CD4-positive, alpha-beta memory T cell (primary cell): ENCODE data around the gene ENTREP1. TPM values are rescaled to one million over a fixed set of nuclear protein-coding genes. Genes with fewer than 3 reads are reported as not detected.
"Not testable (repeated sequence)": the region's sequence is repeated elsewhere in the genome, so short reads cannot be mapped to it uniquely, and the experiment has no call there.

ENCODE experiments used
- CTCF ChIA-PET: fragments of 350-600 bp; sonication (Branson Sonifier 250); formaldehyde crosslinking; loops from one replicate; lab custom pipeline; 2021; ENCODE audit warnings: inconsistent platforms; ENCODE audit not compliant: partially characterized antibody; lab: Charles Lee
- POLR2A ChIA-PET: fragments of 350-600 bp; sonication (Branson Sonifier 250); formaldehyde crosslinking; loops from one replicate; lab custom pipeline; 2021; ENCODE audit not compliant: partially characterized antibody; lab: Charles Lee
- DNase-seq, 5 donors: peaks; one replicate each; pipeline versions ENCODE4 v3.0.0 to v3.0.0-alpha.2; 2020 to 2022; ENCODE audit warnings: mixed read lengths in 1 of 5
- H3K27ac ChIP-seq: one replicate; pipeline ENCODE4 v1.7.0; 2013; ENCODE audit warnings: low read depth, low read length
- H3K27me3 ChIP-seq: 2 replicates; pipeline ENCODE4 v1.7.0; 2013; ENCODE audit warnings: mild to moderate bottlenecking, low read length, moderate library complexity; ENCODE audit not compliant: insufficient read depth
- H3K36me3 ChIP-seq: 2 replicates; pipeline ENCODE4 v1.7.0; 2013; ENCODE audit warnings: mild to moderate bottlenecking, low read length, moderate library complexity; ENCODE audit not compliant: insufficient read depth
- H3K4me1 ChIP-seq: 2 replicates; pipeline ENCODE4 v1.7.0; 2013; ENCODE audit warnings: mild to moderate bottlenecking, low read length, moderate library complexity; ENCODE audit not compliant: insufficient read depth
- H3K4me3 ChIP-seq, 2 donors: one replicate each; pipeline ENCODE4 v1.7.0; 2013; ENCODE audit warnings: low read length in 2 of 2, mild to moderate bottlenecking in 1 of 2
- H3K9me3 ChIP-seq, 2 donors: one replicate each; pipeline ENCODE4 v1.7.0; 2013; ENCODE audit warnings: low read length in 2 of 2, control low read depth in 1 of 2; ENCODE audit not compliant: control insufficient read depth in 1 of 2
- H3K27ac Mint-ChIP-seq, 7 donors: one replicate each; pipeline ENCODE4 v1.8.0; 2020 to 2021; ENCODE audit warnings: mixed read lengths in 7 of 7, mild to moderate bottlenecking in 6 of 7, inconsistent platforms in 3 of 7, moderate library complexity in 3 of 7
- H3K27me3 Mint-ChIP-seq, 2 donors: one replicate each; pipeline ENCODE4 v1.8.0; 2020 to 2021; ENCODE audit warnings: mixed read lengths in 2 of 2
- H3K36me3 Mint-ChIP-seq, 2 donors: one replicate each; pipeline ENCODE4 v1.8.0; 2020 to 2021; ENCODE audit warnings: mixed read lengths in 2 of 2, inconsistent platforms in 1 of 2, mild to moderate bottlenecking in 1 of 2
- H3K4me1 Mint-ChIP-seq, 4 donors: one replicate each; pipeline ENCODE4 v1.8.0; 2020 to 2021; ENCODE audit warnings: mixed read lengths in 4 of 4, mild to moderate bottlenecking in 1 of 4
- H3K4me3 Mint-ChIP-seq, 8 donors: one replicate each; pipeline ENCODE4 v1.8.0; 2020 to 2021; ENCODE audit warnings: mixed read lengths in 8 of 8, mild to moderate bottlenecking in 7 of 8, moderate library complexity in 6 of 8, inconsistent platforms in 3 of 8
- H3K9me3 Mint-ChIP-seq, 8 donors: one replicate each; pipeline ENCODE4 v1.8.0; 2020 to 2021; ENCODE audit warnings: mixed read lengths in 8 of 8, mild to moderate bottlenecking in 5 of 8, inconsistent platforms in 3 of 8, moderate library complexity in 1 of 8
- intact Hi-C: fragments of 100-400 bp; cut with micrococcal nuclease; formaldehyde crosslinking; loops from one replicate; pipeline ENCODE4 v1.15.1; 2023
- polyA plus RNA-seq, 2 donors: library from polyadenylated mRNA; unstranded; fragments of 300-500 nt; fragmentation: Illumina TruSeq; gene quantifications; one replicate each; pipeline ENCODE4 v1.2.3, GENCODE V29; 2021
- total RNA-seq, 2 experiments: library from RNA; stranded (reverse); gene quantifications; one replicate each; pipeline ENCODE4 v1.2.3, GENCODE V29; 2021

ENTREP1 gene
- total and polyA plus RNA-seq, 4 experiments from 2014 or later: 0.20 to 0.24 TPM; not detected in 2

DNA sequence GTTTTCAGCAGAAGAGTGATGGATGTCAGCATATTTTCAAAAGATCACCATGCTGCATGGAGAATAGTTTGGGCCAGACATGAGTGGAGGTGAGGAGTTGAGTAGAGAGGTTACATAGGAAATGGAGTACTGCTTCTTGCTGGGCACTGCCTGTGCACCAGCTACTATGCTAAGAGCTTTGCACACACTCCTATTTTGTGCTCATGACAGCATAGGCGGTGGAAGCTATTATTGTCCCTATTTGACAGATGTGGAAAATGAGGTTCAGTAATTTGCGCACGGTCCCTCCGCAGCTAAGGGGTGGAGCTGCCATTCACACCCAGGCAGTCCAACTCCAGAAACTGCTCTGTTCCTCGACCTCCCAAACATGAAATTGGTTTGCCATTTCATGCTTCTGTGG lies 67.8 kb downstream of the ENTREP1 start:
- Histone ChIP-seq H3K4me1 (no peaks in the 10 kb centered on the region), H3K36me3 (no peaks in the 10 kb centered on the region), H3K27ac (no peak overlapping the region), H3K27me3 (no peaks in the 10 kb centered on the region), H3K4me3 (no peak overlapping the region), H3K9me3 (no peaks in the 10 kb centered on the region)
- H3K27ac Mint-ChIP-seq: no peak overlapping the region
- no peaks in the 10 kb centered on the region for H3K36me3 Mint-ChIP-seq
- H3K27me3 Mint-ChIP-seq: peaks cover 0 to 4% of the 10 kb centered on the region in 2 donors
- H3K4me3 Mint-ChIP-seq: no peak overlapping the region
- ChIA-PET POLR2A (no interaction called here), CTCF (no interaction called here)
- intact Hi-C loops: no loop called here
- no peak for DNase-seq
- no peaks in the 10 kb centered on the region for H3K9me3 Mint-ChIP-seq
- no peaks in the 10 kb centered on the region for H3K4me1 Mint-ChIP-seq

DNA sequence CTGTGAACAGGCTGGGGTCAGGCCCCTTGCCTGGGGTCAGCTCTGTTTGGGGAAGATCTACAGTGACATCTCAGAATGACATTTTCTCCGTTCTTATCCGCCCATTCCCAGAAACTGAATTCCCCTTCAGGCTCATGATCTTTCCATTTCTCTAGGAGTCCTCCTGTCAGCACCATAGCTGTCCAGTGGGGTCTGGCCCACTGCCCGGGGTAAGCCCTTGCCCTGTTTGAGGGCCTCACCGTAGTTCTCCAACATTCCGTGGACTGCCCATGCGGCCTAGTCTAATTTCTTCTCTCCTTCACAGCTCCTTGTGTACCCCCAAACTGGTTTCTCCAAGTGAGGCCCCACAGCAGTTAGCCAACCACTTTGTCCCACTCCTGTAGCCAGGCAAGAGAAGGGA lies 68.4 kb downstream of the ENTREP1 start:
- Histone ChIP-seq H3K4me3 (no peak overlapping the region), H3K27ac (no peak overlapping the region), H3K9me3 (no peaks in the 10 kb centered on the region), H3K27me3 (no peaks in the 10 kb centered on the region), H3K4me1 (no peaks in the 10 kb centered on the region), H3K36me3 (no peaks in the 10 kb centered on the region)
- Mint-ChIP-seq H3K4me3 (no peak overlapping the region), H3K27ac (no peak overlapping the region), H3K36me3 (no peaks in the 10 kb centered on the region), H3K9me3 (no peaks in the 10 kb centered on the region), H3K4me1 (no peaks in the 10 kb centered on the region), H3K27me3 (peaks cover 0 to 4% of the 10 kb centered on the region in 2 donors)
- no peak for DNase-seq
- ChIA-PET CTCF (no interaction called here), POLR2A (no interaction called here)
- intact Hi-C loops: no loop called here

DNA sequence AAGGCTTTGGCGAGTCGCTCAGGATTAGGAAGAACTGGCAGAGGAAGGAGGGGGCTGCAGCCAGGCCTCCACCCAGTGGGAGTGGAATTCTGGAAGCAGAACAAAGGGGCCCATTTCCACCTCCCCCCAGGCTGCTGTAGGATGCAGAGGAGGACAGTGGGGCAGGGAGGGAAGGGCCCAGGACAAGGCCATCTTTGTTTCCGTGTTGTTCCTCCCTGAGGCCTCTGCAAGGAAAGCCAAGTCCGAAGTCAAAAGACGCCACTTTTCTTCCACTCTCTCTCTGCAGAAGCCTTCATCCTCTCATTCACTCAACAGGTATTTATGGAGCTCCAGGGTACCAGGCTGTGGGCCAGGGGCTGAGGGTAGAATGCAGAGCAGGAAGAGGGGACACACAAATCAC lies 70.7 kb downstream of the ENTREP1 start:
- POLR2A ChIA-PET: no interaction called here
- no peak overlapping the region for H3K4me3 ChIP-seq
- peaks cover 2 to 4% of the 10 kb centered on the region in 2 donors for H3K27me3 Mint-ChIP-seq
- H3K36me3 Mint-ChIP-seq: no peaks in the 10 kb centered on the region
- H3K9me3 ChIP-seq: no peaks in the 10 kb centered on the region
- DNase-seq: no peak
- intact Hi-C loops: no loop called here
- no peak overlapping the region for H3K4me3 Mint-ChIP-seq
- no peaks in the 10 kb centered on the region for H3K27me3 ChIP-seq
- H3K27ac Mint-ChIP-seq: peak overlapping the region in 1 of 7 donors; percentile 25
- H3K27ac ChIP-seq: no peak overlapping the region
- no peaks in the 10 kb centered on the region for H3K4me1 Mint-ChIP-seq
- peaks cover 0 to 1% (median 0%) of the 10 kb centered on the region in 8 donors for H3K9me3 Mint-ChIP-seq
- no peaks in the 10 kb centered on the region for H3K36me3 ChIP-seq
- CTCF ChIA-PET: no interaction called here
- H3K4me1 ChIP-seq: no peaks in the 10 kb centered on the region

DNA sequence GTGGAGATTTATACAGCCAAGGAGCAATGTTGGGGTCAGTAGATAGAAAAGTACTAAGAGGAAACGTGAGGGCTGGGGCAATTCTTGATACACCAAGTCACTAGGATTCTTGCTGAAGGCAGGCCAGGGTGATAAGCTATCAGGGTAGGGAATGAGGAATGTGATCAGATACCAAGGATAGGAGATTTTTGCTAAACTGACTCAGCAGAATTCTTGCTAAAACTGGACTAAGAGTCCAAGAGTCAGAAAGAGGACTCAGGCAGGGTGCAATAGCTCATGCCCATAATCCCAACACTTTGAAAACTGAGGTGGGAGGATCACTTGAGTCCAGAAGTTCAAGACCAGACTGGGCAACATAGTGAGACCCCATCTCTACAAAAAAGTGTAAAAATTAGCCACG lies 71.7 kb downstream of the ENTREP1 start:
- H3K4me3 ChIP-seq: no peak overlapping the region
- no peaks in the 10 kb centered on the region for H3K9me3 ChIP-seq
- Mint-ChIP-seq H3K4me3 (no peak overlapping the region), H3K36me3 (no peaks in the 10 kb centered on the region), H3K27me3 (peaks cover 2 to 5% of the 10 kb centered on the region in 2 donors), H3K27ac (no peak overlapping the region), H3K4me1 (no peaks in the 10 kb centered on the region), H3K9me3 (peaks cover 0 to 1% (median 0%) of the 10 kb centered on the region in 8 donors)
- CTCF ChIA-PET: no interaction called here
- no peaks in the 10 kb centered on the region for H3K4me1 ChIP-seq
- intact Hi-C loops: no loop called here
- H3K36me3 ChIP-seq: no peaks in the 10 kb centered on the region
- DNase-seq: no peak
- H3K27me3 ChIP-seq: no peaks in the 10 kb centered on the region
- POLR2A ChIA-PET: no interaction called here
- no peak overlapping the region for H3K27ac ChIP-seq

DNA sequence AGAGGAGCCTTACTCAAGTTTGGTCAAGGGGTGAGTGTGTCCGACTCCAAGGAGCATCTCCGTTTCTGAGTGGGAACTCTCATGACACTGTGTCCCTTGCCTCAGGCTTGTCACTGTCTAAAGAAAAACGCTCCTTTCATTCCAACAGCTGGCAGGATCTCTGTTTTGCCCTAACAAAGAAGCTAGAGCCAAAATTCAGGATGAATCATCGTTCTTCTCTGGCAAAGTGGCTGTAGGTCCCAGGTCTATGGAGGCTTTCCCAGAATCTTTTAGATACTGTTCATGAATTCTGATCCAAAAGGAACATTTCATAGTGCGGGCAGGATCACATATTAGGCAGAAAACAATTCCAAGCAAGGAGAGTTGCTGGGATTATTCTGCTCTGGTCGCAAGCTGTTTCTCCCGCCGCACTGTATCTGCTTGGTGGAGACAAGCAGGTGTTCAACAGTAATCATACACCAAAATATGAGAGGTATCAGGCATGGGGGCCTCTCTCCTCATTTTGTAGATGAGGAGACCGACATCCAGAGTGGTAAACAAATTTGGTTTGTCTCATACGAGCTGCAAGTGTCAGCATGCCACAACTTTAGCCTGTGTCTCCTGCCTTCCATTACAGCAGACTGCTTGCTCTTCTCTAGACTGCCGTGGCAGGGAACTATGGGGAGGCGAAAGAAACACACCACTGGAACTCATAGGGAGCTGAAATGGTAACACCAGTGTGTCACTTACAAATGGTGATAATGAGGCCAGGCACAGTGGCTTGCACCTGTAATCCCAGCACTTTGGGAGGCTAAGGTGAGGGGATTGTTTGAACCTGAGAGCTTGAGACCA lies 72.6 kb downstream of the ENTREP1 start:
- intact Hi-C loops: no loop called here
- no peak overlapping the region for H3K4me3 Mint-ChIP-seq
- H3K4me3 ChIP-seq: no peak overlapping the region
- no peaks in the 10 kb centered on the region for H3K9me3 ChIP-seq
- ChIA-PET POLR2A (no interaction called here), CTCF (interaction anchor here (0.7 kb wide), 1 partner anchor 25 kb away, joined by 3 read pairs; no protein-coding TSS in a partner anchor)
- no peaks in the 10 kb centered on the region for H3K4me1 ChIP-seq
- no peak for DNase-seq
- H3K27ac Mint-ChIP-seq: no peak overlapping the region
- no peaks in the 10 kb centered on the region for H3K27me3 ChIP-seq
- H3K36me3 ChIP-seq: no peaks in the 10 kb centered on the region
- peaks cover 0 to 1% (median 0%) of the 10 kb centered on the region in 8 donors for H3K9me3 Mint-ChIP-seq
- no peaks in the 10 kb centered on the region for H3K4me1 Mint-ChIP-seq
- no peak overlapping the region for H3K27ac ChIP-seq
- H3K27me3 Mint-ChIP-seq: peaks cover 2 to 4% of the 10 kb centered on the region in 2 donors
- H3K36me3 Mint-ChIP-seq: no peaks in the 10 kb centered on the region

- POLR2A ChIA-PET: no interaction called here
- H3K36me3 ChIP-seq: no peaks in the 10 kb centered on the region
- intact Hi-C loops: no loop called here
These were observed 75.5 kb downstream of the ENTREP1 start for GRCh38 chr9:69400470-69400869.

DNA sequence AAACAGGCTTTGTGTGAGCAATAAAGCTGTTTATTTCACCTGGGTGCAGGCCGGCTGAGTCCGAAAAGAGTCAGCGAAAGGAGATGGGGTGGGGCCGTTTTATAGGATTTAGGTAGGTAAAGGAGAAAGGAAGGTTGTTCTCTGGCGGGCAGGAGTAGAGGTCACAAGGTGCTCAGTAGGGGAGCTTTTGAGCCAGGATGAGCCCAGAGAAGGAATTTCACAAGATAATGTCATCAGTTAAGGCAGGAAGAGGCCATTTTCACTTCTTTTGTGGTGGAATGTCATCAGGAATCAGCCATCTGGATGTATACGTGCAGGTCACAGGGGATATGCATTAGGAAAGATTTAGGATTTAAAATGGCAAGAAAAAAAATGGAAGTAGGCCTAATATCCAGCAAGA lies 84.9 kb downstream of the ENTREP1 start:
- DNase-seq, H3K4me1 Mint-ChIP-seq, H3K36me3 ChIP-seq, H3K27ac Mint-ChIP-seq, H3K27me3 Mint-ChIP-seq, H3K9me3 ChIP-seq, H3K4me1 ChIP-seq, POLR2A ChIA-PET, H3K4me3 Mint-ChIP-seq, intact Hi-C loops, H3K27ac ChIP-seq, H3K9me3 Mint-ChIP-seq, CTCF ChIA-PET, H3K27me3 ChIP-seq, H3K36me3 Mint-ChIP-seq, H3K4me3 ChIP-seq: not testable (repeated sequence)

More at GRCh38 chr9:69400470-69400869, 75.5 kb downstream of the ENTREP1 start:
- Histone ChIP-seq H3K27ac (no peak overlapping the region), H3K9me3 (no peaks in the 10 kb centered on the region), H3K4me1 (no peaks in the 10 kb centered on the region), H3K4me3 (no peak overlapping the region), H3K27me3 (no peaks in the 10 kb centered on the region)
- Mint-ChIP-seq H3K27me3 (peaks cover 2 to 9% of the 10 kb centered on the region in 2 donors), H3K9me3 (peaks cover 0 to 1% (median 0%) of the 10 kb centered on the region in 8 donors), H3K36me3 (no peaks in the 10 kb centered on the region), H3K4me1 (no peaks in the 10 kb centered on the region), H3K4me3 (no peak overlapping the region), H3K27ac (no peak overlapping the region)
- CTCF ChIA-PET: no interaction called here
- no peak for DNase-seq
